HCT116 (cell line): ENCODE data around the gene INSYN1. TPM values are rescaled to one million over a fixed set of nuclear protein-coding genes. Genes with fewer than 3 reads are reported as not detected.

Experiments
- ATAC-seq: fragments of 200-7000 bp; cut with Tn5 transposase; 2 replicates; pipeline ENCODE4 v1.9.1; 2020; ENCODE audit warnings: mild to moderate bottlenecking, moderate library complexity
- BruUV-seq: library from RNA; stranded (reverse); fragments of 400-500 nt; replicated peaks from 2 replicates; lab custom pipeline; 2021; lab: Mats Ljungman, UMichigan
- CTCF ChIA-PET: fragments of 300-600 bp; sonication (Branson Sonifier 250); formaldehyde crosslinking; loops from one replicate; lab custom pipeline; 2021; ENCODE audit warnings: antibody characterized with exemption; lab: Charles Lee
- POLR2A ChIA-PET: fragments of 300-600, 350-600 bp; sonication (Branson Sonifier 250); formaldehyde crosslinking; loops from one replicate; lab custom pipeline; 2021; ENCODE audit warnings: antibody characterized with exemption; lab: Charles Lee
- RAD21 ChIA-PET, 2 experiments: fragments of 300-600 bp; sonication (Branson Sonifier 250); formaldehyde crosslinking; loops; one replicate each; lab custom pipeline; 2023; ENCODE audit warnings: low total read pairs in 2 of 2; ENCODE audit not compliant: uncharacterized antibody in 2 of 2, unreplicated experiment in 2 of 2, low non-redundant PET in 1 of 2; lab: Charles Lee
- DNase-seq: peaks from one replicate; pipeline ENCODE4 v3.0.0-alpha.2; 2010; ENCODE audit warnings: low read depth, low spot score
- H2AFZ ChIP-seq: fragments of 200-600 bp; shearing (Covaris generic), sonication (generic); 2 replicates; pipeline ENCODE4 v1.6.1; 2017; ENCODE audit warnings: low read depth, mixed run types, mixed read lengths, antibody characterized with exemption, low read length; ENCODE audit not compliant: poor library complexity, severe bottlenecking
- H3K27ac ChIP-seq: 2 replicates; pipeline ENCODE4 v1.5.1; 2012; ENCODE audit warnings: low read depth, low read length
- H3K27me3 ChIP-seq: fragments of 200-600 bp; sonication (generic); 2 replicates; pipeline ENCODE4 v1.6.1; 2016; ENCODE audit warnings: mixed run types, low read length, mixed read lengths; ENCODE audit not compliant: insufficient read depth
- H3K36me3 ChIP-seq, 2 experiments: fragments of 200-500 bp in 1 of 2; fragments of 200-600 bp in 1 of 2; sonication (Bioruptor generic) in 1 of 2; sonication (generic) in 1 of 2; 2 replicates each; pipeline versions ENCODE4 v1.5.1 to v1.6.1; 2014 to 2016; ENCODE audit warnings: low read length in 2 of 2, inconsistent platforms in 1 of 2, mixed read lengths in 1 of 2, mixed run types in 1 of 2; ENCODE audit not compliant: insufficient read depth in 2 of 2, control insufficient read depth in 1 of 2
- H3K4me1 ChIP-seq, 2 experiments: fragments of 200-600 bp in 1 of 2; sonication (generic) in 1 of 2; 2 replicates each; pipeline versions ENCODE4 v1.5.1 to v1.6.1; 2012 to 2017; ENCODE audit warnings: low read length in 2 of 2, inconsistent platforms in 1 of 2, mild to moderate bottlenecking in 1 of 2, mixed read lengths in 1 of 2, mixed run types in 1 of 2, moderate library complexity in 1 of 2; ENCODE audit not compliant: insufficient read depth in 2 of 2, control insufficient read depth in 1 of 2
- H3K4me2 ChIP-seq: fragments of 200-600 bp; sonication (generic); 2 replicates; pipeline ENCODE4 v1.6.1; 2017; ENCODE audit warnings: mixed run types, low read length, mixed read lengths
- H3K4me3 ChIP-seq, 2 experiments: fragments of 200-600 bp in 1 of 2; sonication (generic) in 1 of 2; replicated peaks in 1 of 2; 2 replicates each; pipeline ENCODE4 v1.5.1; 2011 to 2016; ENCODE audit warnings: low read length in 2 of 2, control low read depth in 1 of 2, low read depth in 1 of 2, mild to moderate bottlenecking in 1 of 2, mixed read lengths in 1 of 2, mixed run types in 1 of 2
- H3K79me2 ChIP-seq: fragments of 200-600 bp; sonication (generic); 2 replicates; pipeline ENCODE4 v1.6.1; 2017; ENCODE audit warnings: mild to moderate bottlenecking, mixed run types, low read length, moderate library complexity, mixed read lengths; ENCODE audit not compliant: insufficient read depth
- H3K9ac ChIP-seq: fragments of 200-600 bp; sonication (generic); 2 replicates; pipeline ENCODE4 v1.6.1; 2016; ENCODE audit warnings: low read length, mixed read lengths
- H3K9me2 ChIP-seq: fragments of 200-600 bp; sonication (generic), shearing (Covaris generic); 2 replicates; pipeline ENCODE4 v1.6.1; 2017; ENCODE audit warnings: mixed run types, mild to moderate bottlenecking, moderate library complexity; ENCODE audit not compliant: insufficient read depth
- H3K9me3 ChIP-seq, 2 experiments: fragments of 200-500 bp in 1 of 2; fragments of 200-600 bp in 1 of 2; sonication (Bioruptor generic) in 1 of 2; sonication (generic) in 1 of 2; 2 replicates each; pipeline ENCODE4 v1.6.1; 2014 to 2017; ENCODE audit warnings: low read length in 2 of 2, mixed read lengths in 2 of 2, inconsistent platforms in 1 of 2, low read depth in 1 of 2, mild to moderate bottlenecking in 1 of 2, mixed run types in 1 of 2, moderate library complexity in 1 of 2; ENCODE audit not compliant: control insufficient read depth in 1 of 2, insufficient read depth in 1 of 2
- H4K20me1 ChIP-seq: fragments of 200-600 bp; sonication (generic), shearing (Covaris generic); 2 replicates; pipeline ENCODE4 v1.6.1; 2017; ENCODE audit warnings: mixed run types, mild to moderate bottlenecking, moderate library complexity; ENCODE audit not compliant: insufficient read depth
- ATF3 ChIP-seq: IDR thresholded peaks from 2 replicates; pipeline ENCODE4 v1.6.1; 2012
- CBX3 ChIP-seq: IDR thresholded peaks from 2 replicates; pipeline ENCODE4 v1.6.1; 2012; ENCODE audit warnings: low read depth
- EGR1 ChIP-seq: IDR thresholded peaks from 2 replicates; pipeline ENCODE4 v1.6.1; 2012; ENCODE audit warnings: low read depth
- ELF1 ChIP-seq: IDR thresholded peaks from 2 replicates; pipeline ENCODE4 v1.6.1; 2012; ENCODE audit warnings: low read depth, borderline replicate concordance
- EZH2 ChIP-seq: fragments of 200-600 bp; sonication (generic); IDR thresholded peaks from 2 replicates; pipeline ENCODE4 v1.6.1; 2017; ENCODE audit warnings: antibody characterized with exemption, mixed run types
- FOSL1 ChIP-seq: IDR thresholded peaks from 2 replicates; pipeline ENCODE4 v1.6.1; 2012; ENCODE audit warnings: low read depth
- JUND ChIP-seq: IDR thresholded peaks from 2 replicates; pipeline ENCODE4 v1.6.1; 2012
- MAX ChIP-seq: IDR thresholded peaks from 2 replicates; pipeline ENCODE4 v1.6.1; 2012
- POLR2A ChIP-seq: IDR thresholded peaks from 2 replicates; pipeline ENCODE4 v1.7.0; 2011; ENCODE audit warnings: borderline replicate concordance; ENCODE audit not compliant: insufficient read depth, insufficient read length; ENCODE audit errors: extremely low read depth
- POLR2AphosphoS5 ChIP-seq: IDR thresholded peaks from 2 replicates; pipeline ENCODE4 v1.6.1; 2011; ENCODE audit warnings: mild to moderate bottlenecking, low read depth, low read length, moderate library complexity
- RAD21 ChIP-seq: IDR thresholded peaks from 2 replicates; pipeline ENCODE4 v1.6.1; 2012; ENCODE audit warnings: low read depth, mild to moderate bottlenecking
- SIN3A ChIP-seq: IDR thresholded peaks from 2 replicates; pipeline ENCODE4 v1.6.1; 2012; ENCODE audit warnings: low read depth
- SP1 ChIP-seq: IDR thresholded peaks from 2 replicates; pipeline ENCODE4 v1.6.1; 2012; ENCODE audit warnings: low read depth
- SRF ChIP-seq: IDR thresholded peaks from 2 replicates; pipeline ENCODE4 v1.6.1; 2012; ENCODE audit warnings: low read depth
- TCF7L2 ChIP-seq: IDR thresholded peaks from 2 replicates; pipeline ENCODE4 v1.7.0; 2011; ENCODE audit warnings: borderline replicate concordance, inconsistent platforms; ENCODE audit not compliant: insufficient read depth, insufficient read length; ENCODE audit errors: extremely low read depth
- ZBTB33 ChIP-seq: IDR thresholded peaks from 2 replicates; pipeline ENCODE4 v1.6.1; 2011; ENCODE audit warnings: mild to moderate bottlenecking, low read length, moderate library complexity; ENCODE audit not compliant: insufficient replicate concordance; ENCODE audit errors: extremely low read depth
- ZFX ChIP-seq: fragments of 450-650 bp; IDR thresholded peaks from 2 replicates; pipeline ENCODE4 v1.6.1; 2017
- ZNF274 ChIP-seq: fragments of 200-500 bp; sonication (Bioruptor generic); IDR thresholded peaks from 2 replicates; pipeline ENCODE4 v1.6.1; 2014; ENCODE audit warnings: mild to moderate bottlenecking, low read depth, low read length, inconsistent platforms
- intact Hi-C: fragments of 100-400 bp; cut with micrococcal nuclease; formaldehyde crosslinking; loops from 2 replicates; pipeline ENCODE4 v1.10.0; 2022
- total RNA-seq: library from RNA; stranded (reverse); gene quantifications from one replicate; pipeline ENCODE4 v1.2.1, GENCODE V29; 2021; ENCODE audit not compliant: unreplicated experiment

Gene INSYN1
- total RNA-seq, 1 experiment from 2014 or later, result 2.0 TPM

DNA sequence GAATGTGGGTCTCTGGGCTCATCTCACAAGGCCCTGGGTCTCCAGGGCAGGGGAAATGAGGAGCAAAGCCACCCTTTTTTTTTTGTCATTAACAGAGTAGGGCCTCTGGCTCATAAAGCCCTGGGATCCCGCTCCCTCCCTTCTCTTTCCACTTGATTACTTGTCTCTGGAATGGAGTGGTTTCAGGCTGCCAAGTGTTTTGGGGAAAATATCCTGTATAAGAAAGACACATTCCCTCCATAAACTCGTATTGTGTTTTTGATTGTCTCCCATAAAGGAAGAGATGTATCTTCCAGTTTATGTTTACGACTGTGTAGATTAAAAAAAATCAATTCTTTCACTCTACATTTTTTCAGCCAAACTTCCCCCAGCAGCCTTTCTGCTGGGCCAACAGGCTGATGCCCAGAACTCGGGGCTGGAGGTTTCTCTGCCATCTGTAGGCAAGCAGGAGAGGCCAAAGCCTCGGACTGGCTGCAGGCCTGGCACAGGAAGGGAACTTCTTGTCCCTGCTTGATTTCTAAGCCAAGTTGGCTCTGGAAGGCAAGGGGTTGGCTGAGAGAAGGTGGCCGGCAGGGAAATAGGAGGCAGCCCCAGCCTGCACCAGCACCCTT is 49.4 kb upstream of the INSYN1 start:
- Histone ChIP-seq H3K79me2 (no peaks in the 10 kb centered on the region), H3K4me3 (no peak overlapping the region), H3K27me3 (no peaks in the 10 kb centered on the region), H3K36me3 (no peaks in the 10 kb centered on the region), H3K9ac (no peak overlapping the region), H4K20me1 (no peaks in the 10 kb centered on the region), H3K4me2 (no peak overlapping the region), H3K27ac (no peak overlapping the region), H2AFZ (no peak overlapping the region), H3K9me2 (no peaks in the 10 kb centered on the region), H3K4me1 (peaks cover 0 to 23% of the 10 kb centered on the region in 2 experiments; a peak in 3 of 4 replicates), H3K9me3 (no peaks in the 10 kb centered on the region)
- CTCF ChIA-PET, result no interaction called here
- intact Hi-C loops, result no loop called here
- BruUV-seq, result no TSS peak
- ATAC-seq (no peak), DNase-seq (no peak)
- POLR2A ChIA-PET, result no interaction called here
- RAD21 ChIA-PET, result no interaction called here
- TF ChIP-seq EZH2 (no peak), SP1 (no peak), FOSL1 (no peak), ZBTB33 (no peak), JUND (no peak), ZNF274 (no peak), ELF1 (no peak), CBX3 (no peak), RAD21 (no peak), SIN3A (no peak), EGR1 (no peak), POLR2A (no peak), SRF (no peak), POLR2AphosphoS5 (no peak), TCF7L2 (no peak), ATF3 (no peak), ZFX (no peak), MAX (no peak)
